Ovary (tissue), 10 donors: ENCODE data around the gene ZFP92. TPM values are rescaled to one million over a fixed set of nuclear protein-coding genes. Genes with fewer than 3 reads are reported as not detected.
A peak's percentile ranks its signal among the peaks of the same experiment; 100 is the strongest.

Experiments
- DNase-seq, 5 donors: peaks; one replicate each; pipeline ENCODE4 v3.0.0-alpha.2; 2019 to 2020
- H3K27ac ChIP-seq, 2 donors: fragments of 200-600 bp; one replicate each; pipeline versions ENCODE4 v1.5.1 to v1.8.0; 2019 to 2022
- H3K27me3 ChIP-seq: fragments of 200-600 bp; one replicate; pipeline ENCODE4 v1.8.0; 2022
- H3K36me3 ChIP-seq: fragments of 200-600 bp; sonication (generic); one replicate; pipeline ENCODE4 v1.5.1; 2019
- H3K4me1 ChIP-seq: one replicate; pipeline ENCODE4 v1.8.1; 2013; ENCODE audit warnings: mild to moderate bottlenecking, moderate library complexity; ENCODE audit not compliant: insufficient read depth
- H3K4me3 ChIP-seq: fragments of 200-600 bp; sonication (generic); one replicate; pipeline ENCODE4 v1.5.1; 2017
- H3K9me3 ChIP-seq, 2 donors: fragments of 200-600 bp in 1 of 2; sonication (generic) in 1 of 2; one replicate each; pipeline versions ENCODE4 v1.5.1 to v1.8.1; 2013 to 2019; ENCODE audit warnings: mild to moderate bottlenecking in 1 of 2, moderate library complexity in 1 of 2
- EP300 ChIP-seq: sonication (generic); formaldehyde crosslinking; IDR thresholded peaks from one replicate; pipeline ENCODE4 v1.6.1; 2017; ENCODE audit warnings: antibody characterized with exemption
- POLR2A ChIP-seq: fragments of 450-650 bp; IDR thresholded peaks from one replicate; pipeline ENCODE4 v1.6.1; 2017; ENCODE audit warnings: antibody characterized with exemption, mild to moderate bottlenecking, moderate library complexity
- WGBS, 3 donors: extraction: QIAGEN DNeasy Blood & Tissue Kit in 1 of 3; methylation state at CpG; one replicate each; pipeline versions ENCODE4 v1.1.5 to v1.1.7; 2013 to 2017; 5-methylcytosine and 5-hydroxymethylcytosine counted together
- intact Hi-C, 4 donors: fragments of 100-400 bp; cut with DNase I; formaldehyde crosslinking; loops; one replicate each; pipeline versions ENCODE4 v1.11.0 to v1.15.1; 2022 to 2023
- long read RNA-seq, 3 donors: library from polyadenylated mRNA in 2 of 3; unstranded in 2 of 3; transcript quantifications; one replicate each; pipeline ENCODE4 v2.0.0 and lab custom pipeline, GENCODE V29; 2021 to 2026
- polyA plus RNA-seq, 2 donors: library from polyadenylated mRNA; stranded (reverse); fragments of 200-250 nt in 1 of 2; fragments of 350-450 nt in 1 of 2; fragmentation: Illumina TruSeq in 1 of 2; extraction: RNeasy Lipid Tissue Mini Kit (QIAGEN cat#74804) in 1 of 2; gene quantifications; one replicate each; pipeline ENCODE4 v1.2.3, GENCODE V29; 2013 to 2014
- total RNA-seq, 7 donors: library from RNA; depleted of rRNA in 2 of 7; stranded (reverse); fragments of >200 nt in 2 of 7; fragmentation: NEBNext Ultra II Directional in 3 of 7; extraction: Animal tissue kit (Norgen Biotek cat#: 25700) in 3 of 7; gene quantifications; one replicate each; pipeline versions ENCODE4 v1.1.0 to v1.2.4, GENCODE V29; 2016 to 2023
- TF ChIP-seq, protein P1 (sequence below), 3 donors: fragments of 450-650 bp in 2 of 3; fragments of 200-600 bp in 1 of 3; IDR thresholded peaks; one replicate each; pipeline versions ENCODE4 v1.5.1 to v1.8.0; 2016 to 2022; ENCODE audit warnings: antibody characterized with exemption in 3 of 3, mild to moderate bottlenecking in 1 of 3
- donor health status: DM: no; HTN: no; CAD: no; lungs with moderate emphysema.
- donor health status: DM: no; HTN: no; CAD: no.
- donor health status: Bipolar disorder and iron deficiency.
- donor health status: DM: yes; HTN: yes; CAD: no.
- donor health status: DM: no; HTN: no; CAD: no.
- donor health status: DM: yes; HTN: yes; CAD: no.

Gene ZFP92, protein sequence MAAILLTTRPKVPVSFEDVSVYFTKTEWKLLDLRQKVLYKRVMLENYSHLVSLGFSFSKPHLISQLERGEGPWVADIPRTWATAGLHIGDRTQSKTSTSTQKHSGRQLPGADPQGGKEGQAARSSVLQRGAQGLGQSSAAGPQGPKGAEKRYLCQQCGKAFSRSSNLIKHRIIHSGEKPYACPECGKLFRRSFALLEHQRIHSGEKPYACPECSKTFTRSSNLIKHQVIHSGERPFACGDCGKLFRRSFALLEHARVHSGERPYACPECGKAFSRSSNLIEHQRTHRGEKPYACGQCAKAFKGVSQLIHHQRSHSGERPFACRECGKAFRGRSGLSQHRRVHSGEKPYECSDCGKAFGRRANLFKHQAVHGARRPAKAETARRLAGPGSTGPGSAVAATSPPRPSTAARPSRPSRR
- total RNA-seq, result 1 to 10 TPM; 3.6 to 9.4 (median 4.0) TPM
- 1 to 10 TPM; 2.7 to 3.9 TPM for polyA plus RNA-seq
- long read RNA-seq, donor 1, partial matches to known transcripts, result 0 of 2 reads
- long read RNA-seq, donor 1, other reads (novel, unspliced or antisense), result 2 of 2 reads
- long read RNA-seq, donor 2, result 0 reads
- long read RNA-seq, donor 3, partial matches to known transcripts, result 0 of 16 reads
- long read RNA-seq, donor 3, other reads (novel, unspliced or antisense), result 16 of 16 reads

DNA sequence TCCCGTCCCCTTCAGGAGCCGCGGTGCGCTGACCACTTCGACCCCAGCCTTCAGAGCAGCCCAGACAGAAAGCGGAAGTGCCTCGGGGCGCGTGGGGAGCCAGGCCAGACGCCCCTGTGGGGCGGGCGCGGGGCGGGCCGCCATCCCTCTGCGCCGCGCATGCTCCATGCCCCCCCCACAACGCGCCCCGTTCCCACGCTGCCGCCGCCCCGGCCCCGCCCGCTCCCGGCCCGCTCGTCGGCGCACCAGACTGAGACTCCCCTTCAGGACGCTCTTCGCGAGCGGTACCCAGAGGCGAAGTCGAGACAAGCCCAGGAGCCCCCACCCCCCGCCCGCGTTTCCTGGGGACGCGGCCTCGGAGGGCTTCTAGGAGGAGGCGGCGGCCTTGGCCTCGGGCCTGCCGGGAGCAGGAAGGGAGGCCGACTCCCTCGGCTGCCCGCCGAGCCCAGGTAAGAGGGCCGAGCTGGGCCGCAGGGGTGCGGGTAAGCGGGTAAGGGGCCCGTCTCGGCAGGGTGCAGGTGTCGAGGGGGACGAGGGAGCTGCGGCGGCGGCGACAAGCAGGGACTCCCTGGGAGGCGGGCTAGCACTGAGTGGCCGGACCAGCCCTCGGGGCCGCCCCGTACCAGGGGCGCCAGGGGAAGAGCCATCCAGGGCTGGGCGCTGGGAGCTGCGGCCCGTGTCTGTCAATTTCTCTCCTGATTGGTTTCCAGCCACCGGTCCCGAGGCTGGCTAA is at the start of gene ZFP92:
Gene ZFP92 (plus strand): TSS at position 218 of the 733 bp plus-strand sequence. CDS start 6,851 bp downstream, outside the sequence.
- intact Hi-C loops, result no loop called here
- DNase-seq, result peak; percentile 34 to 63 (median 57)
- WGBS, 3 donors, result 34 to 50% (median 45%) methylated on average over 59 to 75 of the region's 75 CpGs
- H3K27me3 ChIP-seq, result no peaks in the 10 kb centered on the region
- H3K27ac ChIP-seq, result peak within 1 kb of the TSS; percentile 44 to 47
- H3K9me3 ChIP-seq, result no peaks in the 10 kb centered on the region
- peak within 1 kb of the TSS; percentile 52 for H3K4me3 ChIP-seq
- no peaks in the 10 kb centered on the region for H3K36me3 ChIP-seq
- H3K4me1 ChIP-seq, result no peaks in the 10 kb centered on the region
- TF ChIP-seq, protein P1, sequence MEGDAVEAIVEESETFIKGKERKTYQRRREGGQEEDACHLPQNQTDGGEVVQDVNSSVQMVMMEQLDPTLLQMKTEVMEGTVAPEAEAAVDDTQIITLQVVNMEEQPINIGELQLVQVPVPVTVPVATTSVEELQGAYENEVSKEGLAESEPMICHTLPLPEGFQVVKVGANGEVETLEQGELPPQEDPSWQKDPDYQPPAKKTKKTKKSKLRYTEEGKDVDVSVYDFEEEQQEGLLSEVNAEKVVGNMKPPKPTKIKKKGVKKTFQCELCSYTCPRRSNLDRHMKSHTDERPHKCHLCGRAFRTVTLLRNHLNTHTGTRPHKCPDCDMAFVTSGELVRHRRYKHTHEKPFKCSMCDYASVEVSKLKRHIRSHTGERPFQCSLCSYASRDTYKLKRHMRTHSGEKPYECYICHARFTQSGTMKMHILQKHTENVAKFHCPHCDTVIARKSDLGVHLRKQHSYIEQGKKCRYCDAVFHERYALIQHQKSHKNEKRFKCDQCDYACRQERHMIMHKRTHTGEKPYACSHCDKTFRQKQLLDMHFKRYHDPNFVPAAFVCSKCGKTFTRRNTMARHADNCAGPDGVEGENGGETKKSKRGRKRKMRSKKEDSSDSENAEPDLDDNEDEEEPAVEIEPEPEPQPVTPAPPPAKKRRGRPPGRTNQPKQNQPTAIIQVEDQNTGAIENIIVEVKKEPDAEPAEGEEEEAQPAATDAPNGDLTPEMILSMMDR (IDR thresholded peaks at IDR 0.05), result no peak
- TF ChIP-seq EP300 (no peak), POLR2A (no peak)

DNA sequence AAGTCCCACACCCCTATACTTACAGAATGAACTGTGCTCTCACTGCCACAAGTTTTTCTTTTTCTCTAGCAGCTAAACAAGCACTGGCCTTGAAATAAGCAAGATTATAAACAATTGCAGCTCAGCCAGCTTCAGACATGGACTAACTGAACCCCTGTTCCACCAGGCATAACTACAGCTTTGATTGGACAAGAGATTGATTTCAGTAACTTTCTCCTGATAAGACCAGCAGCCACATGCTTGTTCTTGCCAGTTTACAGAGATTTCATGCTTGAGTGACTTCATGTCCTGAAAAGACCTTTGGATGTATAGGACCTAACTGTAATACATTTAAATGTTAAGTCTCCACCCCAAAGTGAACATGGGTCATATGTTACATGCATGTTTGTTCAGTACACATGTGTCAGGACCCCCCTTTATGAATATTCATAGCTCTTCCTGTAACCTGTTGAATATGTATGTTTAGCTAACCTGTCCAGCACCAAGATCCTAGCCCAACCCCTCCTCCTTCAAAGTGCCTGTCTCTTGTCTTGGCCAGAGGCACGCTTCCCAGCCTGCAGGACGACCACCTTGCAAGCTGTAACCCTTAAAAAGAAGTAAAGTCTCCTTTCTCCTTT is 49.4 kb upstream of the ZFP92 start:
- intact Hi-C loops, result no loop called here
- H3K27me3 ChIP-seq, result no peaks in the 10 kb centered on the region
- H3K9me3 ChIP-seq, result peaks cover 0 to 4% of the 10 kb centered on the region in 2 donors
- 28 to 37% (median 35%) methylated on average over 2 of the region's 2 CpGs for WGBS, 3 donors
- H3K27ac ChIP-seq, result peak overlapping the region in 1 of 2 donors; percentile 12
- peak in 1 of 5 donors; percentile 4 for DNase-seq
- H3K4me1 ChIP-seq, result peaks cover 4% of the 10 kb centered on the region
- no peak overlapping the region for H3K4me3 ChIP-seq
- H3K36me3 ChIP-seq, result no peaks in the 10 kb centered on the region
- TF ChIP-seq POLR2A, result no peak
- no peak for TF ChIP-seq EP300
- TF ChIP-seq, protein P1 (IDR thresholded peaks at IDR 0.05), result no peak

DNA sequence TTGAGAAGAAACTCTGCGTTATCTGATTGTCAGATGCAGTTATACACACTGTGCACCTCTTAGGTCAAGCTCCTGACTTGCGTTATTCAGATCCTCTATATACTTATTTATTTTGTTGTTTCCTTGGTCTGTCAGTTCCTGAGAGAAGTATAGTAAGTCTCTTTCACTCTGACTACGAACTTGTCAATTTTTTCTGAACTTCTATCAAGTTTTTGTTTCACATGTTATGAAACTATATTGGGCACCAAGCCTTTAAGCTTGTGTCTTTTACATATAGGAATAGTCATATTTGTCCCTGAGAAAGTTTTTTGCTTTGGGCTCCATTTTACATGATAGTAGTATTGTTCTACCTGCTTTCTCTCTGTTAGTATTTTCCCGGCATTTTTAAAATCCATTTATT is 45.6 kb upstream of the ZFP92 start:
- Histone ChIP-seq H3K4me1 (peaks cover 8% of the 10 kb centered on the region), H3K27me3 (no peaks in the 10 kb centered on the region), H3K36me3 (no peaks in the 10 kb centered on the region), H3K27ac (no peak overlapping the region), H3K4me3 (no peak overlapping the region), H3K9me3 (no peaks in the 10 kb centered on the region)
- TF ChIP-seq, protein P1 (IDR thresholded peaks at IDR 0.05), result no peak
- TF ChIP-seq EP300 (no peak), POLR2A (no peak)
- WGBS, 3 donors, result 80 to 86% (median 81%) methylated on average over 4 of the region's 4 CpGs
- intact Hi-C loops, result no loop called here
- DNase-seq, result no peak

DNA sequence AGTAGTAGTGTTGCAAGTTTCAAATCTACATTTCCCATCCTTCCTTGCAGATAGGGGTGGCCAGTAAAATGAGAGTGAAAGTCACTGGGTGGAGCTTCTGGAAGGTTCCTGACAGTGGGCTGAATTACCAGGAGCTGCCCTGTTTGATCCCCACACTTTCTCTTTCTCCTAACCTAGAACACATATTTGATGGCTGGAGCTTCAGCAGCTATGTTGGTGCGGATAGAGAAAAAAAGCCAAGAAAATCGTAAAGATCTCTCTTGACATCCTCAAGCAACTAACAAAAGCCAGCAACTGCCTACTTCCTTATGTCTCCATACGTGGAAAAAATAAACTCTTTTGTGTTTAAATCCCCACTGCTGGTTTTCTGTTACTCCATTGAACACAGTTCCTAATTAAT is 45.2 kb upstream of the ZFP92 start:
- no peaks in the 10 kb centered on the region for H3K36me3 ChIP-seq
- intact Hi-C loops, result no loop called here
- no peak overlapping the region for H3K27ac ChIP-seq
- no peak for DNase-seq
- H3K9me3 ChIP-seq, result no peaks in the 10 kb centered on the region
- peaks cover 8% of the 10 kb centered on the region for H3K4me1 ChIP-seq
- no peaks in the 10 kb centered on the region for H3K27me3 ChIP-seq
- TF ChIP-seq POLR2A, result no peak
- no peak for TF ChIP-seq EP300
- TF ChIP-seq, protein P1 (IDR thresholded peaks at IDR 0.05), result no peak
- WGBS, 3 donors, result 80 to 89% (median 82%) methylated on average over 3 of the region's 3 CpGs
- H3K4me3 ChIP-seq, result no peak overlapping the region
